Upper lobe of left lung (tissue), 6 donors: Measurements from ENCODE around the gene LRRC74B. TPM values are rescaled to one million over a fixed set of nuclear protein-coding genes. Genes with fewer than 3 reads are reported as not detected.
A peak's percentile ranks its signal among the peaks of the same experiment; 100 is the strongest.
"Not testable (repeated sequence)": the region's sequence is repeated elsewhere in the genome, so short reads cannot be mapped to it uniquely, and the experiment has no call there.

ENCODE experiments used
- ATAC-seq, 2 donors: fragments of 200-7000 bp; cut with Tn5 transposase; one replicate each; pipeline ENCODE4 v1.9.1; 2022; ENCODE audit warnings: mild to moderate bottlenecking in 2 of 2, moderate library complexity in 2 of 2; ENCODE audit not compliant: low FRiP score in 2 of 2
- DNase-seq, 2 donors: peaks; one replicate each; pipeline ENCODE4 v3.0.0-alpha.2; 2019 to 2020
- H3K27ac ChIP-seq, 4 donors: fragments of 200-600 bp; sonication (generic); one replicate each; pipeline ENCODE4 v1.5.1; 2016 to 2019
- H3K27me3 ChIP-seq, 4 donors: fragments of 200-600 bp; sonication (generic); one replicate each; pipeline ENCODE4 v1.5.1; 2017 to 2019
- H3K36me3 ChIP-seq, 4 donors: fragments of 200-600 bp; sonication (generic); one replicate each; pipeline ENCODE4 v1.5.1; 2016 to 2019
- H3K4me1 ChIP-seq, 4 donors: fragments of 200-600 bp; sonication (generic); one replicate each; pipeline ENCODE4 v1.5.1; 2018 to 2019
- H3K4me3 ChIP-seq, 4 donors: fragments of 200-600 bp; sonication (generic); one replicate each; pipeline ENCODE4 v1.5.1; 2017 to 2019; ENCODE audit warnings: mild to moderate bottlenecking in 2 of 4, moderate library complexity in 1 of 4
- H3K9me3 ChIP-seq, 4 donors: fragments of 200-600 bp; sonication (generic); one replicate each; pipeline ENCODE4 v1.5.1; 2018 to 2019
- EP300 ChIP-seq, 4 donors: sonication (generic); formaldehyde crosslinking; IDR thresholded peaks; one replicate each; pipeline ENCODE4 v1.5.1; 2017; ENCODE audit warnings: antibody characterized with exemption in 4 of 4, control low read depth in 2 of 4
- POLR2A ChIP-seq, 4 donors: fragments of 450-650 bp; IDR thresholded peaks; one replicate each; pipeline ENCODE4 v1.5.1; 2016 to 2017; ENCODE audit warnings: antibody characterized with exemption in 4 of 4, mild to moderate bottlenecking in 2 of 4
- POLR2AphosphoS5 ChIP-seq, 2 donors: sonication (generic); formaldehyde crosslinking; IDR thresholded peaks; one replicate each; pipeline ENCODE4 v1.5.1; 2017; ENCODE audit warnings: antibody characterized with exemption in 2 of 2
- WGBS, 2 donors: methylation state at CpG; one replicate each; pipeline ENCODE4 v1.1.5; 2017 to 2018; 5-methylcytosine and 5-hydroxymethylcytosine counted together
- total RNA-seq, 6 donors: library from RNA; depleted of rRNA in 4 of 6; stranded (reverse); fragments of >200 nt in 4 of 6; gene quantifications; one replicate each; pipeline versions ENCODE4 v1.1.0 to v1.2.1, GENCODE V29; 2016 to 2021
- TF ChIP-seq, protein P1 (sequence below), 6 experiments: fragments of 450-650 bp in 4 of 6; fragments of 200-600 bp in 2 of 6; sonication (generic) in 2 of 6; IDR thresholded peaks; one replicate each; pipeline ENCODE4 v1.5.1; 2016 to 2019; ENCODE audit warnings: antibody characterized with exemption in 6 of 6
- donor health status: DM: no; HTN: no; CAD: no; lungs with moderate emphysema.
- donor health status: DM: no; HTN: yes; CAD: no; lungs with severe emphysema.

Gene LRRC74B
- total RNA-seq, 6 donors from 2014 or later: 0.14 to 6.6 (median 3.2) TPM

DNA sequence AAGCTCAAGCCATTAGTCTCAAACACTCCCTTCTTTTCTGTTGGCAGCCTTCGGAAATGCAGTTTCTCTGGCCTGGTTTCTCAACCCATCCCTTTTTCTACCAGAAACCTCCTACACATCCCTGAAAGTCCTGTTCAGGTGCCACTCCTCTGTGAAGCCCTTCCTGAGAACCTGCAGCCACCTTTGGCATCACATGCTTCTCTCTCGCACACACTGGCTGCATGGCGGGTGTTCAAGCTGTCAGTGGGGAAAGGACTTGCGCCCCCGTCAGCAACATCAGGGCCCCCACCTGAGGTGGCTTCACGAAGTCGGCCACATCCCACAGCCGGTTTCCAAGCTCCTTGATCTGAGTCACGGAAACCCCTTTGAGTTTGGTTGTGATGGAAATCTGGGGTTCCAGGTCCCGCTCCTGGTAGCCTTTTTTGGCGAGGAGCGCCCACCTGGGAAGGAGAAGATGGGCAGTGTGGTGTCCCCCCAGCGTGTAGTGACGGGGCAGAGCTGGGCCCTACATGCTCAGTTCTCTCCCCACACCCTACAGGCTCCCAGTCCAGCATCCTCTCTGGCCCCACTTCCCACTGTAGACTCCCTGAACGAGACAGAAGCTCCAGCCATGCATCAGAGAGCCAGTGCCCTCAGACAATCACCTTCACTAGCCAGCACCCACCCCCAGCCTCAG lies 1.7 kb upstream of the LRRC74B start:
- peak overlapping the region in 1 of 4 donors; percentile 49 for H3K27ac ChIP-seq

DNA sequence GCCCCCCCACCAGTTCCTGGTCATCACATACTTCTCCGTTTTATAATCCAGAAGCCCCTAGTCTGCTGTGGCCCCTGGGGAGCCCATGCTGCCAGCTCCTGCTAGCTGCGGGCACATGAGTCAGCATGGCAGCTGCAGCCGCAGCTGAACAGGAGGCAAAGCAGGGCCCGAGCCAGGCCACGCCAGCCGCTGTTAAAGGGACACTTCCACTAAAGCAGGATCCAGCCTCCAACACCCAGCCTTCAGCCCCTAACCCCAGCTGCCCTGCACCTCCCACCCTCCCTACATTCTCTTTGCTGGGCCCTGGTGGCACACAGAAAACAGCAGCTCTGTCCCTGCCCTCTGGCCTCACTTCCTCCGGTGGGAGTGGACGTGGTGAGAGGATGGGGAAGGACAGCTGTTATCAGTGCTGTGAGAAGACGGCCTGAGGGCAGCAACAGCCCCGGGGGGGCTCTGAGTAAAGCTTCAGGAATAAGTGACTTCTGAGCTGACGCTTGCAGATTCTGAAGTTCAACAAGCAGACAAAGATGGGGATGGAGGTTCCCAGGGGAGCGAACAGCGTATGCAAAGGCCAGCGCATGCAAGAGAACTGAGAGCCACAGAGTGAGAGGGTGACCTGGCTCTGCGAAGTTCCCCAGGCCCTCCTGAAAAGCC lies 688 bp upstream of the LRRC74B start:
- Histone ChIP-seq H3K36me3 (no peaks in the 10 kb centered on the region), H3K27ac (peak overlapping the region in 1 of 4 donors; percentile 49), H3K4me1 (peaks cover 12 to 16% (median 14%) of the 10 kb centered on the region in 4 donors), H3K9me3 (no peaks in the 10 kb centered on the region), H3K27me3 (no peaks in the 10 kb centered on the region), H3K4me3 (peak overlapping the region in 3 of 4 donors; percentile 31 to 53 (median 42))
- no peak for TF ChIP-seq POLR2A (IDR thresholded peaks at IDR 0.05)
- 20 to 26% methylated on average over 13 to 15 of the region's 15 CpGs for WGBS, 2 donors
- peak; percentile 1 to 46 for ATAC-seq
- peak in 1 of 2 donors; percentile 83 for DNase-seq

More for the DNA sequence above, 1.7 kb upstream of the LRRC74B start:
- 85 to 87% methylated on average over 10 to 15 of the region's 15 CpGs for WGBS, 2 donors
- no peaks in the 10 kb centered on the region for H3K27me3 ChIP-seq
- no peak for ATAC-seq
- no peak for DNase-seq
- peaks cover 12 to 16% (median 14%) of the 10 kb centered on the region in 4 donors for H3K4me1 ChIP-seq
- peak overlapping the region in 1 of 4 donors; percentile 53 for H3K4me3 ChIP-seq
- H3K9me3 ChIP-seq: no peaks in the 10 kb centered on the region
- no peaks in the 10 kb centered on the region for H3K36me3 ChIP-seq
- no peak for TF ChIP-seq EP300 (IDR thresholded peaks at IDR 0.05)
- TF ChIP-seq, protein P1, sequence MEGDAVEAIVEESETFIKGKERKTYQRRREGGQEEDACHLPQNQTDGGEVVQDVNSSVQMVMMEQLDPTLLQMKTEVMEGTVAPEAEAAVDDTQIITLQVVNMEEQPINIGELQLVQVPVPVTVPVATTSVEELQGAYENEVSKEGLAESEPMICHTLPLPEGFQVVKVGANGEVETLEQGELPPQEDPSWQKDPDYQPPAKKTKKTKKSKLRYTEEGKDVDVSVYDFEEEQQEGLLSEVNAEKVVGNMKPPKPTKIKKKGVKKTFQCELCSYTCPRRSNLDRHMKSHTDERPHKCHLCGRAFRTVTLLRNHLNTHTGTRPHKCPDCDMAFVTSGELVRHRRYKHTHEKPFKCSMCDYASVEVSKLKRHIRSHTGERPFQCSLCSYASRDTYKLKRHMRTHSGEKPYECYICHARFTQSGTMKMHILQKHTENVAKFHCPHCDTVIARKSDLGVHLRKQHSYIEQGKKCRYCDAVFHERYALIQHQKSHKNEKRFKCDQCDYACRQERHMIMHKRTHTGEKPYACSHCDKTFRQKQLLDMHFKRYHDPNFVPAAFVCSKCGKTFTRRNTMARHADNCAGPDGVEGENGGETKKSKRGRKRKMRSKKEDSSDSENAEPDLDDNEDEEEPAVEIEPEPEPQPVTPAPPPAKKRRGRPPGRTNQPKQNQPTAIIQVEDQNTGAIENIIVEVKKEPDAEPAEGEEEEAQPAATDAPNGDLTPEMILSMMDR (IDR thresholded peaks at IDR 0.05): no peak
- TF ChIP-seq POLR2A (IDR thresholded peaks at IDR 0.05): no peak
- no peak for TF ChIP-seq POLR2AphosphoS5 (IDR thresholded peaks at IDR 0.05)

DNA sequence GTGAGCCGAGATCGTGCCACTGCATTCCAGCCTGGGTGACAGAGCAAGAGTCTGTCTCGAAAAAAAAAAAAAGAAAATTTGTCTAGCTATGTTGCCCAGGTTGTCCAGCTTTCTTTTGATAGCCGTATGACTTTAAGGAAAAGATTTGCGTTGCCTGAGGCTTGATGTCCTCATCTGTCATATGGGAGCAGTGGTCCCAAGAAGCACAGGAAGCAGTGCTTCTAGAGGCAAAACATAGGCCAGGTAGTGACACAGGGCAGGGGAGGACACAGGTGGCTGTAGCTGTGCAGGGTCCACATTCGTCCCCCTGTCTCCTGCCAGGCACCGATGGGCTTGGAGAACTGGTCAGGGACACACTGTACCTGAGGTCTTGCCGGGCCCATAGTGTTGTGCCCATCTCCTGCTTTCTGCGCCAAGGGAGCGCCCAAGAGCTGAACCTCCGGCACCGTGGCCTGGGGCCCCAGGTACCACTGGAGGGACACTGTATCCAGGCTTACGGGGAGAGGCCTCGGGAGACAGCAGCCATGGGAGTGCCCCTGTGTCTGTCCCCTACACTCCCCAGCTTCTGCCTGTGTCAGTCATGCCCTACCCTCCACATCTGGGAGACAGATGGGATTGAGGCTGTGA lies 1.4 kb downstream of the LRRC74B start:
- Histone ChIP-seq H3K36me3 (no peaks in the 10 kb centered on the region), H3K9me3 (no peaks in the 10 kb centered on the region), H3K27me3 (no peaks in the 10 kb centered on the region), H3K4me3 (no peak overlapping the region), H3K27ac (no peak overlapping the region), H3K4me1 (peaks cover 12 to 16% (median 14%) of the 10 kb centered on the region in 4 donors)
- ATAC-seq (no peak), DNase-seq (no peak)
- 90 to 92% methylated on average over 8 to 14 of the region's 14 CpGs for WGBS, 2 donors
- TF ChIP-seq, protein P1 (IDR thresholded peaks at IDR 0.05): no peak
- TF ChIP-seq POLR2A (IDR thresholded peaks at IDR 0.05): no peak
- no peak for TF ChIP-seq EP300 (IDR thresholded peaks at IDR 0.05)
- TF ChIP-seq POLR2AphosphoS5 (IDR thresholded peaks at IDR 0.05): no peak

DNA sequence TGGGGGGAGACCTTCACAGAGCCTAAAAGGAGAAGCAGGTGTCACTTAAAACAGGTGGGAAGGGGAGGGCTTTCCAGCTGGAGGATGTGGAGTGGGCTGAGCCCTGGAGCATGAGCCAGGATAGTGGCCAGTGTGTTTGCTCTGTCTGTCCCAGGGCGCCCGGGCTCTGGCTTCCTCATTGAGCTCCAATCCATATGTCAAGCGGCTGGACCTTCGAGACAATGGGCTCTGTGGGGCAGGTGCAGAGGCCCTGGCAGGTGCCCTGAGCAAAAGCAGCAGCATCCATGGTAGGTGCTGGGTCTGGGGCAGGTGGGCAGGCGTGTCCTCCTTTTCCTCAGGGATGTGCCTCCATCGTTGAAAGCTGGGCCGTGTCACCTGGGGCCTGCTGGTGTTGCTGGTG lies 2.0 kb downstream of the LRRC74B start:
- no peaks in the 10 kb centered on the region for H3K36me3 ChIP-seq
- 72 to 83% methylated on average over 2 to 7 of the region's 7 CpGs for WGBS, 2 donors
- no peaks in the 10 kb centered on the region for H3K9me3 ChIP-seq
- H3K27me3 ChIP-seq: no peaks in the 10 kb centered on the region
- no peak overlapping the region for H3K4me3 ChIP-seq
- no peak overlapping the region for H3K27ac ChIP-seq
- no peak for ATAC-seq
- TF ChIP-seq POLR2A (IDR thresholded peaks at IDR 0.05) (no peak), POLR2AphosphoS5 (IDR thresholded peaks at IDR 0.05) (no peak), EP300 (IDR thresholded peaks at IDR 0.05) (no peak)
- TF ChIP-seq, protein P1 (IDR thresholded peaks at IDR 0.05): no peak
- no peak for DNase-seq
- peaks cover 12 to 16% (median 14%) of the 10 kb centered on the region in 4 donors for H3K4me1 ChIP-seq

DNA sequence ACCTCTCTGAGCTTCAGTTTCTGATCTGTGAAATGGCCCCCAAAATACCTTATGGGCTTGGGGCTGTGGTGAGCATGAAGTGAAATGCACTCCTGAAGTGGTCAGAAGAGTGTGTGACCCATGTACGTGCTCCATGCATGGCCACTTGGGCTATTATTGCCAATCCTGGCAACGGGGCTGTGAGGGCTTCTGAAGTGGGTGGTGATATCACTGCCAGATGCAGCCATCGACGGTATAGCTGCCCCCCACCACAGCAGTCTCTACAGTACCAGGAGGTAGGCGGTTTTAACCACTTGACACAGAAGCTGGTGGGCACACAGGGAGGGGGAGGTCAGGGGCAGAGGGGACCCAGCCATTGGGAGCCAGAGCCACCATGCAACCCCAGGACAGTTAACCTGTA lies 2.7 kb downstream of the LRRC74B start:
- peaks cover 12 to 16% (median 14%) of the 10 kb centered on the region in 4 donors for H3K4me1 ChIP-seq
- not testable (repeated sequence) for H3K36me3 ChIP-seq, H3K27me3 ChIP-seq, ATAC-seq, H3K9me3 ChIP-seq, H3K27ac ChIP-seq, H3K4me3 ChIP-seq, DNase-seq
- WGBS, 2 donors: 68 to 86% methylated on average over 1 to 5 of the region's 5 CpGs

DNA sequence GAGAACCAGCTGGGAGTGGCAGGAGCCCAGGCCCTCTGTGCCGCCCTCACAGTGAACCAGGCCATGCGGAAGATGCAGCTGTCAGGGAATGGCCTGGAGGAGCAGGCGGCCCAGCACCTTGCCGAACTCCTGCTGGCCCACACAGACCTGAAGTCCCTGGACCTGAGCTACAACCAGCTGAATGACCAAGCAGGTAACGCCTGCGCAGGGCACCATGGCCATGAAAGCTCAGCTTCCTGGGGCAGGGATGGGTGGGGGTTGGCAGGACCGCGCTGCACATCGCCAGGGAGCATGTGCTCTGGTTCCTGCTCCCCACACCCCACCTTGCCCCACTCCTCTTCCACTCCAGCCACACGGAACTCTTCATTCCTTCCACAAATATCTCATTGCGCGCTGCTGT lies 3.2 kb downstream of the LRRC74B start:
- 100% methylated on average over 2 of the region's 12 CpGs for WGBS, 2 donors
- H3K27ac ChIP-seq, DNase-seq, H3K27me3 ChIP-seq, H3K9me3 ChIP-seq, H3K36me3 ChIP-seq, ATAC-seq, H3K4me3 ChIP-seq: not testable (repeated sequence)
- peaks cover 12 to 16% (median 14%) of the 10 kb centered on the region in 4 donors for H3K4me1 ChIP-seq
